Measurements from ENCODE around the gene HSPB9. TPM values are rescaled to one million over a fixed set of nuclear protein-coding genes. Genes with fewer than 3 reads are reported as not detected.

The HSPB9 gene
- total RNA-seq, 6 donors from 2014 or later = 0.15 to 1.0 TPM; not detected in 4

DNA sequence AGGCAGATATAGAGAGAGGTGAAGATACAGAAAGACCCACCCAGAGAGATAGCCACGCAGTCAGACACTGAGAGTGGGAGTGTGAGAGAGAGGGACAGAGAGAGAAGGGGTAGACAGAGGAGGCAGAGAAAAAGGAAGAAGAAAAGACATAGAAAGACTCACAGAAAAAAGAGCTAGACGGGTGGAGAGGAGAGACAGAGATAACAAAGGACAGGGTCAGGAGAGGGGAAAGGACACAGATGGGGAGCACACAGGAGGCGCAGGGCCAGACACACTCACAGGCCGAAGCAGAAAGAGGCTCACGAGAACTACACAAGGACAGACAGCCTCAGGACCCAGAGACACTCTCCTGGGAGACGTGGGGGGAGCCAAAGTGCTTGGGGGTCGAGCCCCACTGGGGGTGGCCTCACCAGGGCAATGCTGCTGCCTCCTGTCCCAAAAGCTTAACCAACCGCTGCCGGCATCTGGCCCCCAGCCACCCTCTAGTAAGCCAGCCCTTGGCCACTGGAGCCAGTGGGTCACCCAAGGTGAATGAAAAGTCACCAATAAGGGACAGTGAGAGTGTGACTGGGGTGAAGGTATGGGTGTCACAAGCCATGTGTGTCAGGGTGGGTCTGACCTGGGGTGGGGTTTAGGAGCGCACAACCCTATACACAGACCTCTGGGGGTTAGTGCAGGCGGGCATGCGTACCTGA lies 28.1 kb upstream of the HSPB9 start:
- no peak overlapping the region for H3K27ac ChIP-seq
- H3K27me3 ChIP-seq = peaks cover 0 to 12% (median 4%) of the 10 kb centered on the region in 4 donors
- ATAC-seq (ENCODE audit: low FRiP score in 2 of 2) (no peak), DNase-seq (no peak)
- 86 to 90% methylated on average over 11 to 12 of the region's 12 CpGs for WGBS, 2 donors
- H3K36me3 ChIP-seq = no peaks in the 10 kb centered on the region
- H3K4me3 ChIP-seq = no peak overlapping the region
- H3K9me3 ChIP-seq = no peaks in the 10 kb centered on the region
- H3K4me1 ChIP-seq = peaks cover 7 to 9% (median 9%) of the 10 kb centered on the region in 4 donors
- TF ChIP-seq POLR2A (IDR thresholded peaks at IDR 0.05) = no peak
- TF ChIP-seq EP300 (IDR thresholded peaks at IDR 0.05) = no peak
- TF ChIP-seq POLR2AphosphoS5 (IDR thresholded peaks at IDR 0.05) = no peak
- TF ChIP-seq, protein P1, sequence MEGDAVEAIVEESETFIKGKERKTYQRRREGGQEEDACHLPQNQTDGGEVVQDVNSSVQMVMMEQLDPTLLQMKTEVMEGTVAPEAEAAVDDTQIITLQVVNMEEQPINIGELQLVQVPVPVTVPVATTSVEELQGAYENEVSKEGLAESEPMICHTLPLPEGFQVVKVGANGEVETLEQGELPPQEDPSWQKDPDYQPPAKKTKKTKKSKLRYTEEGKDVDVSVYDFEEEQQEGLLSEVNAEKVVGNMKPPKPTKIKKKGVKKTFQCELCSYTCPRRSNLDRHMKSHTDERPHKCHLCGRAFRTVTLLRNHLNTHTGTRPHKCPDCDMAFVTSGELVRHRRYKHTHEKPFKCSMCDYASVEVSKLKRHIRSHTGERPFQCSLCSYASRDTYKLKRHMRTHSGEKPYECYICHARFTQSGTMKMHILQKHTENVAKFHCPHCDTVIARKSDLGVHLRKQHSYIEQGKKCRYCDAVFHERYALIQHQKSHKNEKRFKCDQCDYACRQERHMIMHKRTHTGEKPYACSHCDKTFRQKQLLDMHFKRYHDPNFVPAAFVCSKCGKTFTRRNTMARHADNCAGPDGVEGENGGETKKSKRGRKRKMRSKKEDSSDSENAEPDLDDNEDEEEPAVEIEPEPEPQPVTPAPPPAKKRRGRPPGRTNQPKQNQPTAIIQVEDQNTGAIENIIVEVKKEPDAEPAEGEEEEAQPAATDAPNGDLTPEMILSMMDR (IDR thresholded peaks at IDR 0.05) = no peak

DNA sequence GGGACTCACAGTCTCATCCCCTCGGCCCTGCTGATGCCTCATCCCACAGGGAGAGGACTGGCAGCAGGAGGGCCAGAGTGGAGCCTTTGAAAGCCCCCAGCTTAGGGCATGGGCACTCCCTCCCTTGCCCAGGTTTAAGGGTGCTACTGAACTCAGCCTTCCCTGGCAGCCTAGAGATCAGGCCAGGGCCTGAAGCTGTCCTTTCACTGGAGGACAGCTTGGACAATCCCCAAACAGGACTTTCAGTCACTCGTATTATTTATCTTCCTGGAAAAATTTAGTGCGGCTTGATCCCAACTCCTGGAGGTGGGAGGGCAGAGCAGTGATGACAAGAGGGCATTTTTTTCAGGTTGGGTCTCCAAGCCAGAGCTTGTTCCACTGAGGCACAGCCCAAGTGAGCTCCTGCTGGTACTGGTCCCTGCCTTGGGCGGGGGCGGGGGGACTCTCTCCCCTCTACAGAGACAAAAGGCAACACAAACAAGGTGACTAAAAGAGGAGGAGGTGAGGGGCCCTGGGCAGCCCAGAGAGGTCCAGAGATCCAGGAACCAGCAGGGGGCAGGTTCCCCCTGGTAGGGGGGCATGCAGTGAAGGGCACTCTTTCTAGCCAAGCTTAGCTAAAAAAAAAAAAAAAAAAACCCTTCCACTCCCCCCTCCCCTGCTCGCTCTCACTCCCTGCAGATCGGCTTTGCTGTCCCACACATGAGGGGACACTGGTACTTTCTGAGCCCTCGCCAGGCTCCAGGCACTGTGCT lies 26.1 kb upstream of the HSPB9 start:
- no peak for DNase-seq
- no peak for ATAC-seq (ENCODE audit: low FRiP score in 2 of 2)
- H3K4me1 ChIP-seq = peaks cover 7 to 9% (median 9%) of the 10 kb centered on the region in 4 donors
- WGBS, 2 donors = 58 to 75% methylated on average over 6 to 8 of the region's 8 CpGs
- peaks cover 0 to 12% (median 4%) of the 10 kb centered on the region in 4 donors for H3K27me3 ChIP-seq
- no peaks in the 10 kb centered on the region for H3K9me3 ChIP-seq
- H3K36me3 ChIP-seq = no peaks in the 10 kb centered on the region
- H3K27ac ChIP-seq = no peak overlapping the region
- H3K4me3 ChIP-seq = no peak overlapping the region
- TF ChIP-seq POLR2A (IDR thresholded peaks at IDR 0.05) (no peak), EP300 (IDR thresholded peaks at IDR 0.05) (no peak), POLR2AphosphoS5 (IDR thresholded peaks at IDR 0.05) (no peak)
- TF ChIP-seq, protein P1 (IDR thresholded peaks at IDR 0.05) = no peak

DNA sequence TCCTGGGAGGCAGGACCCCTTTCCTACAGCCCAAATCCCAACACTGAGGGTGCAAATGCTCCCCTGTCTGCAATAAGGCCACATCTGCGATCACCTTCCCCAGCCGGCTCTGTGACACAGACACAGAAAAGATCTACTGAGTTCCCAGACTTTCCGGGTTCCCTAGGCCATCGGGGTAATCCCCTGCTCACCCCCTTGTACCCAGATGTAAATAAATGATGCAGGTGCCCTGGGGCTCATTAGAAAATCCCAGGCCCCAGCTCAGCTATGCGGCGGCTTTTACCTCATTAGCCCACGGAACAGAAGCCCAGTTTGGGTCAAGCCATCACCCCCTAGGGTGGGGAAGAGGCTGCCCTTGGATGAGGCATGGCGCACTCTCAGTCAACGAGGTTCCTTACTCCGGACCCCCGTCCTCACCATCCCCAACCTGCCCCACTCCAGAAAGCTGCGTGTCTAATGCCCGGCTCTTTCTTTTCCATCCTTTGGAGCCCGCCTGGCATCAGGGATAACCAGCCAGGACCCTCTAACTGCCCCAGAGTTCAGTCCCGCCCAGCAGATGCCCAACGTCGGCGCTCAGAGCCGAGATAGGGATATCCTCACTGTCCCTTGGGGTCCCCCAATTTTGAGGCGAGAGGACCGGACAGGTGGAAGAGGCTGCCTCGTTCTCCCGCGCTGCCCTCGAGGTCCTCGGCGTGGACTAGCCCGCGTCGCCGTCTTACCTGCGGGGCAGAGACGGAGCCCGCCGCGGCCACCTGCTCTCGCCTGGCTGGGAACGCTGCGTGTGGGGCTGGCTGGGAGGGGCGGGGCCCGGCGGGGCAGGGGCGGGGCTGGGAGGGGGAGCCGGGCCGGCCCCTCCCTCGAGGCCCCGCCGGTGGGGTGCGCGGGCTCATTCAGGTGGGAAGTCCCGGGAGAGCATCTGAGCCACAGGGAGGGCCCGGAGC lies 24.6 kb upstream of the HSPB9 start, which contains the start of gene ZNF385C:
Gene ZNF385C, minus strand, starts transcription at position 783 of the 941 bp plus-strand sequence. CDS start 35,417 bp downstream, outside the sequence.
- Histone ChIP-seq H3K36me3 (peaks cover 0 to 1% (median 0%) of the 10 kb centered on the region in 4 donors), H3K9me3 (no peaks in the 10 kb centered on the region), H3K27ac (no peak within 1 kb of the TSS), H3K27me3 (peaks cover 0 to 12% (median 4%) of the 10 kb centered on the region in 4 donors), H3K4me3 (peak within 1 kb of the TSS in 3 of 4 donors; percentile 9 to 17 (median 10)), H3K4me1 (peaks cover 7 to 12% (median 10%) of the 10 kb centered on the region in 4 donors)
- WGBS, 2 donors = 4 to 21% methylated on average over 5 to 26 of the region's 52 CpGs
- TF ChIP-seq EP300 (IDR thresholded peaks at IDR 0.05) (no peak), POLR2AphosphoS5 (IDR thresholded peaks at IDR 0.05) (no peak), POLR2A (IDR thresholded peaks at IDR 0.05) (no peak)
- TF ChIP-seq, protein P1 (IDR thresholded peaks at IDR 0.05) = no peak
- DNase-seq (peak in 1 of 2 donors; percentile 90), ATAC-seq (ENCODE audit: low FRiP score in 2 of 2) (peak in 1 of 2 donors; percentile 19)

DNA sequence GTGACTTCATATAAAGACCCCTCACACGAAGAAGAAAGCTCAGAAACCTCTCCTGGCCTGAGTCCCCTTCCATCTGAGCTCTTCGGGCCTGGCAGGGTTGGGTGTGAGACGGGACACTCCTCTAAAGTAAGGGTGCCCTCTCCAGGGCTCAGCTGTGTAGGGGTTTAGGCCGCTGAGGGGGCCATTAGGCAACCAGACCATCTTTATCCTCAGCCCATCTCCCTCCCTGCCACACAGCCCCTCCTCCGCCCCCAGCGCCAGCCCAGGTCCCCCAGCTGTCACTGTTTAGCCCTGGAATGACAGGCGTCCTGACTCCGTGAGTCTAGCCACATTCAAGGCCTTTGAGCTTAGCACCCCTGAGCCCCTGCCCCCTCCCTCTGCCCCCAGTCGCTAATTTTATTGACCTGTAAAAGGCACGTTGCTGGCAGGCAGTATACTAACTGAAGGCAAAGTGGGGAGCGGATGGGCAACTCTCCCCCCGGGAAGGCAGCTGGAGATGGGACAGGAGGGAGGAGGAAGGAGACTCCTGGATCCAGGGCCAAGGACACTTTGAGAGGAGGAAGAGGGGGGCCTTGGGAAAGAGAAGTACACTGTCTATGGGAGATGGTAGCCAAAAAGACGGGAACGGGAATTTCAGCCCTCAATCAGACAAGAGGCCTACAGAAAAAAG lies 23.7 kb upstream of the HSPB9 start:
- no peak for ATAC-seq (ENCODE audit: low FRiP score in 2 of 2)
- Histone ChIP-seq H3K4me3 (peak overlapping the region in 1 of 4 donors; percentile 17), H3K27me3 (peaks cover 0 to 12% (median 4%) of the 10 kb centered on the region in 4 donors), H3K27ac (no peak overlapping the region), H3K36me3 (peaks cover 0 to 10% (median 4%) of the 10 kb centered on the region in 4 donors), H3K9me3 (no peaks in the 10 kb centered on the region), H3K4me1 (peaks cover 7 to 12% (median 10%) of the 10 kb centered on the region in 4 donors)
- DNase-seq = no peak
- 68 to 71% methylated on average over 11 to 14 of the region's 14 CpGs for WGBS, 2 donors
- no peak for TF ChIP-seq EP300 (IDR thresholded peaks at IDR 0.05)
- no peak for TF ChIP-seq POLR2A (IDR thresholded peaks at IDR 0.05)

Data from upper lobe of left lung (tissue), 6 donors.